HG03432 (cell line): ENCODE measurements around the gene AKAP12.
A peak's percentile ranks its signal among the peaks of the same experiment; 100 is the strongest.
"Not testable (repeated sequence)": the region's sequence is repeated elsewhere in the genome, so short reads cannot be mapped to it uniquely, and the experiment has no call there.

ENCODE experiments used
- ATAC-seq: cut with Tn5 transposase; IDR thresholded peaks from one replicate; pipeline ENCODE4 v1.9.1; 2021; ENCODE audit warnings: mild to moderate bottlenecking, moderate library complexity; ENCODE audit not compliant: unreplicated experiment

AKAP12 gene

DNA sequence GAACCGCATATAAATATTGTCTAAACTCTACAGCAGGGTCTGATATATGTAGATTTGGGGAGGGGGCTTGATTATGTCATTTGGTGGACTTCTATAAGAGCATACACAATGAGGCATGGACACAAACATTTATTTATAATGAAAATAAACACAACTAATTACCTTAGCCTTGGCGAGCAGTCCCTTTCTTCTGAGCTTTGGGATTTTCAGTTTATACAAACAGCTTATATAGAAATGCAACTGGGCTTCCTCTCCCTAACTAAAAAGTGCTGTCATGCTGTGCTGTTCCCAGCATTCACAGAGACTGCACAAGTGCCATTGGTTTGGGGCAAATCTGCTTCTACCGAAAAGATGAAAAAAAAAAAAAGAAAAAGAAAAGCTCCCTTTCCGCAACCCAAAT lies 69.9 kb downstream of the AKAP12 start:
- no peak for ATAC-seq

DNA sequence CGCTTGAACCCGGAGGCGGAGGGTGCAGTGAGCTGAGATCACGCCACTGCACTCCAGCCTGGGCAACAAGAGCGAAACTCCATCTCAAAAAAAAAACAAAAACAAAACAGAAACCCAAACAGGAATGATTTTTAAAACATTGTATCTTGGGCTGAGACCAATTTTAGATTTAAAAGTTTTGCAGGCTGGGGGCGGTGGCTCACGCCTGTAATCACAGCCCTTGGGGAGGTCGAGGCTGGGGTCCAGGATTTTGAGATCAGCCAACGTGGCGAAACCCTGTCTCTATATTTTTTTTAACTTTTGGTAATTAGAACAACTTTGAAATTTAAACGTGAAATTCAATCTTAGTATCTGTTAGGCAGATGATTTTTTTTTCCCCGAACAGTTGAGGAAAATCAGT lies 70.5 kb downstream of the AKAP12 start:
- ATAC-seq = no peak

DNA sequence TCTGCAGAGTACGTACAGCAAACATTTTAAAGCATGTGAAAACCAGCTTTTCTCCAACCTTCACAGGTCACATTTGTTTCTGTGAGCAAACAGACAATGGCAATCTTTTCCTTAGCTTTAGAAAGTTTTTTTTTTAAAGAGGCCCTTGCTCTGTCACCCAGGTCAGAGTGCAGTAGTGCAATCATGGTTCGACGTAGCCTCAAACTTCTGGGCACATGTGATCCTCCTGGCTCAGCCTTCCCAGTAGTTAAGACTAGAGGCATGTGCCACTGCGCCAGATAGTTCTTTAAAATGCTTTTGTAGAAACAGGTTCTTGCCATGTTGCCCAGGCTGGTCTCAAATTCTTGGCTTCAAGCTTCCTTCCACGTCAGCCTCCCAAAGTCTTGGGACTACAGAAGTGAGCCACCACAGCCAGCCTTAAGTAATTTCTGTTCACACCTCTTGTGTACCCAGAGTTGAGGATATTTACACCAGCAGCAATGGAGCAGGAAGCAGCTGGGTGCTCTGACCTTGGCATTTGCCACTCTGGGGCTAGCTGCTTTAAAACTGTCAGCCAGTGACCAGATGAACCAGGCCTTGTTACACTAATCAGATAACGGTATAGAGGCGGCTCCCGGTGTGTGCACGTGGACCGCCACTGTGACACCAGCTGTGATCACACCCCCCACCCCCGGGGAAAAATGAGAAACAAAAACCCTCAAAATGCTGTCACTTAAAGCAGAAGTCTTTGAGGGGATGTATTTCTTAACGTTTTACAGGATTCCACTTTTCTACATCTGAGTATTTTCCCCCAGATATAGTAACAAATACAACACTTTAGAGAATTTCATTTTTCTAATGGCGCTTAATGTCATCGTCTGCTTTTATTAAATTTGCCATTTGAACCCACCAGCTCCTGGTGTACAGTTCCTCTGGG lies 71.3 kb downstream of the AKAP12 start:
- no peak for ATAC-seq

- ATAC-seq = no peak
These were observed 73.3 kb downstream of the AKAP12 start for GRCh38 chr6:151313066-151313491.

DNA sequence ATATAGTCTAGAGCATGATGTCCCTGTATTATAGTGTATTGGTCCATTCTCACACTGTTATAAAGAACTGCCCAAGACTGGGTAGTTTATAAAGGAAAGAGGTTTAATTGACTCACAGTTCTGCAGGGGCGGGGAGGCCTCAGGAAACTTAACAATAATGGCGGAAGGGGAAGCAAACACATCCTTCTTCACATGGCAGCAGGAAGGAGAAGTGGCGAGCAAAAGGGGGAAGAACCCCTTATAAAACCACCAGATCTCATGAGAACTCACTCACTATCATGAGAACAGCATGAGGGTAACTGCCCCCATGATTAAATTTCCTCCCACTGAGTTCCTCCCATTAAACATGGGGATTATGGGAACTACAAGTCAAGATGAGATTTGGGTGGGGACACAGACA lies 75.9 kb downstream of the AKAP12 start:
- ATAC-seq = not testable (repeated sequence)

- no peak for ATAC-seq
These were observed 77.6 kb downstream of the AKAP12 start for GRCh38 chr6:151317103-151317994.

DNA sequence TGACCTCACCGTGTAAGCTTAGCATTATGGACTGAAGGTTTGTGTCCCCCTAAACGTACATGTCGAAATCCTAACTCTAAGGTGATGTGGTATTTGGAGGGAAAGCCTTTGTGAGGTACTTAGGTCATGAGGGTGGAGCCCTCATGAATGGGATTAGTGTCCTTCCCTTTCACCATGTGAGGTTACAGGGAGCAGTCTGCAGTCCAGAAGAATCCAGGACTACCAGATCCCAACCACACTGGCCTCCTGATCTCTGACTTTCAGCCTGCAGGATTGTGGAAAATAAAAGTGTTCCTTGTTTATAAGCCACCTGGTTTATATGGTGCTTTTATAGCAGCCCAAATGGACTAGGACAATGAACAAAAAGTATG lies 78.2 kb downstream of the AKAP12 start:
- ATAC-seq = no peak

DNA sequence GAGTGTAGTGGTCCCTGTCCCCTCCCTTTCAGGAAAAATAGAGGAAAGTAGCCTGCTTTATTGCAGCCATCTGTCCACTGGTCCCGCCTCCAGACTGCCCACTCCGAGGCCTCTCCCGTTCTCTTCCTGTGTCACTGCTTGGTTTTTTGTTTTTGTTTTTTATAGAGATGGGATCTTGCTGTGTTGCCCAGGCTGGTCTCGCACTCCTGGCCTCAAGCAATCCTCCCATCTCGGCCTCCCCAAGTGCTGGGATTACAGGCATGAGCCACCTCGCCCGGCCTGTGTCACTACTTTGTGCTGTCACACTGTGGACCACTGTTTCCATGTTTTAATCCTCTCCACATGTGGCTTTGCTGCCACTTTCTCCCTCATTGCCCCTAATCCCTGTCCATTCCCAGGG lies 80.4 kb downstream of the AKAP12 start:
- no peak for ATAC-seq

GRCh38 chr6:151321438-151321837 lies 81.7 kb downstream of the AKAP12 start:
- ATAC-seq = no peak

- ATAC-seq = no peak
These were observed 82.8 kb downstream of the AKAP12 start for GRCh38 chr6:151322570-151322969.

- ATAC-seq = peak; percentile 88
These were observed 84.2 kb downstream of the AKAP12 start for GRCh38 chr6:151323791-151324487.

GRCh38 chr6:151324488-151324825 lies 84.7 kb downstream of the AKAP12 start:
- peak; percentile 13 for ATAC-seq

GRCh38 chr6:151325075-151326050 lies 85.6 kb downstream of the AKAP12 start:
- ATAC-seq = no peak

DNA sequence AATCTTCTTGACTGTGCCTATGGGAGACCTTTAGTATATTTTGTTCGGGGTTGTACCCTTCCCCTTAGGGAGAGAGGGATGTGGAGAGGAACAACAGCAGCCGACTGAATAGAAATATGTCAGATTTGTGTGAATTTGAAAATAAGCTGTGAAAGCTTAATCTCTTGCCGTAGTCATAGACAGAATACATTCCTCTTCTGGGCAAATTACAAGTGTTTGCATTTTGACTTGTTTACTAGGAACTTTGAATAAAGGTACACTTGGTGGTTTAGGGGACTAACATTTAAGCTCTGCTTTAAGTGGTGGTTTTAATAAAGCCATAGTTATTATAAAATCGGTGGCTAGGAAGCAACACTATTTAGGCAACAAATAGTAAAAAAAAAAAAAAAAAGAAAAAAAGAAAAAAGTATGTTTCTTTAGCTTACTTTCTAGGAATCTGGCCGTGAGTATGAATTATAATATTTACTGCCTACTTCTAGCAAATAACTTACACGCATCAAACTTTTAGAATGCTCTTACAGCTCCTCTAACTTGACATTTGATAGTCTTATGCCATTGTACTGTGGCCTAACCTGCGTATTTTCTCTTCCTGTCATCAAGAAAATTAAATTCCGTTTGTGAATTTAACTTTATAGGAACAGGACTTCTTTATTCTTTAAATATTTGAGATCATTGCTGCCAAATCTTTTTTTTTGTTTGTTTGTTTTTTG lies 86.5 kb downstream of the AKAP12 start:
- ATAC-seq = no peak

DNA sequence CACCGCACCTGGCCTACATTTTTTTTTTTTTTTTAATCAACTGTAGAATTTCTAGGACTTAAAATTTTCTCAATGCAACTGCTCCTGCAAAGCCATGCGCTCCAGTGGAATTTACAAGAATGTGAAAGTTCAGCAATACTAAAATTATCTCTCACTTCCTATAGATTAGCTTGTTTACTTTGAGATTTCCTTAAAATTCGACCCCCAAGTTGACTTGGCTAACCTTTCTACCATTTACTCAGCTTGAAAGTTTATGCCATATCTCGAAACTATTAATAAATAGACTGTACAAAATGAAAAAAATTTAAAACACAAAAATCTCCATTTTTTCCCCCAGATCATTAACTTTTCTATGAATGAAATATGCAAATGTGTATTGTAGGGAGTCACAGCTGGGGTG lies 87.3 kb downstream of the AKAP12 start:
- ATAC-seq = no peak

DNA sequence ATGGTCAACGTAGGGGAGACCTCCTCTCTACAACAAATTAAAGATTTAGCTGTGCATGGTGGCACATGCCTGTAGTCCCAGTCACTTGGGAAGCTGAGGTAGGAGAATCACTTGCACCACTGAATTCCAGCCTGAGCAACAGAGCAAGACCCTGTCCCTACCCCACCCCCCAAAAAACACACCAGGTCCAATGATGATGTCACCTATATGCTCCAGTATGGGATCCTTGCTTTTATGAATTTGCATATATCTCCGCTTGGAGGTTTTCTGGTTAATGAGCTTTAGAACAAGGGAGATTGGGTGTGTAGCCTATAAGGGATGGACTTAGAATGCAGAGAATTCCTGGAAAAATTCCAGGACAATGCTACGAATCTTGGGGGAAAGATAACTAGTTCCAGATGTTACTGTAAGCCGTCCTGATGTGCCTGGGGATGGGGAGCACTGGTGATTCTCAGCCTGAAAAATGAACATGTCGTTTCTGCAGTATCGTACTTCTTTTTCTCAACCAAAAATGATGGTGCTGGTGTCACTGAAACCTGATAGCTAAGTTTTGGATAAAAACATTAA lies 90.4 kb downstream of the AKAP12 start:
- ATAC-seq = no peak

GRCh38 chr6:151335930-151336329 lies 96.2 kb downstream of the AKAP12 start:
- ATAC-seq = no peak

GRCh38 chr6:151338651-151339200 lies 99.0 kb downstream of the AKAP12 start:
- no peak for ATAC-seq

DNA sequence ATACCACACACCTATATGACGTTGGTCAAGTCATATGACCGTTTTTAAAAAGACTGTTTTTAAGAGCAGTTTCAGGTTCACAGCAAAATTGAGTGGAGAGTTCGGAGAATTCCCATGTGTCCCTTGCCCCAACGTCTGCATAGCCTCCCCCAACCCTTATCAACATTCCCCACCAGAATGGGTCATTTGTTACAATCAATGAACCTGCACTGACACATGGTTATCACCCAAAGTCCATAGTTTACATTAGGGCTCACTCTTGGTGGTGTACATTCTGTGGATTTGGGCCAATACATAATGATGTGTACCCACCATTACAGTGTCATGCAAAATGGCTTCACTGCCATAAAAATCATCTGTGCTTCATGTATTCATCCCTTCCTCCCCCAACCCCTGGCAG lies 99.6 kb downstream of the AKAP12 start:
- ATAC-seq = no peak
